ENCODE measurements around the gene ANXA11. TPM values are rescaled to one million over a fixed set of nuclear protein-coding genes. Genes with fewer than 3 reads are reported as not detected.
"Not testable (repeated sequence)": the region's sequence is repeated elsewhere in the genome, so short reads cannot be mapped to it uniquely, and the experiment has no call there.

Gene ANXA11
- total and polyA plus RNA-seq, 8 donors = 91.4 to 293 (median 161) TPM

DNA sequence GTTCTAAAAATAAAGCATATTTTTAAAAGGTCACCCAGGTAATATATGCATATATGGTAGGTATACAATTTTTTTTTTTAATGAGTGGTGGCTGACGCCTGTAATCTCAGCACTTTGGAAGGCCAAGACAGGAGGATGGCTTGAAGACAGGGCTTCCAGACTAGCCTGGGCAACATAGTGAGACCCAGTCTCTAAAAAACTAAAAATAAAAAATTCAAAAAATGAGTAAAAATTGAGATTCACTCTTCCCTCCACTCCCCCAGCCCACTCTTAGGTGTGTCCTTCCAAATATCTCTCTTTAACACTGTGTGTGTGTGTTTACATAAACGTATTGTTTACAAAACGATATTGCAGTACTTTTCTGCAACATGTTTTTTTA is 929 bp upstream of the ANXA11 start:
- TF ChIP-seq POLR2A (IDR thresholded peaks at IDR 0.05) = no peak
- TF ChIP-seq, protein P1, sequence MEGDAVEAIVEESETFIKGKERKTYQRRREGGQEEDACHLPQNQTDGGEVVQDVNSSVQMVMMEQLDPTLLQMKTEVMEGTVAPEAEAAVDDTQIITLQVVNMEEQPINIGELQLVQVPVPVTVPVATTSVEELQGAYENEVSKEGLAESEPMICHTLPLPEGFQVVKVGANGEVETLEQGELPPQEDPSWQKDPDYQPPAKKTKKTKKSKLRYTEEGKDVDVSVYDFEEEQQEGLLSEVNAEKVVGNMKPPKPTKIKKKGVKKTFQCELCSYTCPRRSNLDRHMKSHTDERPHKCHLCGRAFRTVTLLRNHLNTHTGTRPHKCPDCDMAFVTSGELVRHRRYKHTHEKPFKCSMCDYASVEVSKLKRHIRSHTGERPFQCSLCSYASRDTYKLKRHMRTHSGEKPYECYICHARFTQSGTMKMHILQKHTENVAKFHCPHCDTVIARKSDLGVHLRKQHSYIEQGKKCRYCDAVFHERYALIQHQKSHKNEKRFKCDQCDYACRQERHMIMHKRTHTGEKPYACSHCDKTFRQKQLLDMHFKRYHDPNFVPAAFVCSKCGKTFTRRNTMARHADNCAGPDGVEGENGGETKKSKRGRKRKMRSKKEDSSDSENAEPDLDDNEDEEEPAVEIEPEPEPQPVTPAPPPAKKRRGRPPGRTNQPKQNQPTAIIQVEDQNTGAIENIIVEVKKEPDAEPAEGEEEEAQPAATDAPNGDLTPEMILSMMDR (IDR thresholded peaks at IDR 0.05) = no peak
- no peak for TF ChIP-seq POLR2AphosphoS5 (IDR thresholded peaks at IDR 0.05)
- TF ChIP-seq EP300 (IDR thresholded peaks at IDR 0.05) = no peak
- H3K27ac ChIP-seq = peak overlapping the region; percentile 62 to 100 (median 99)
- no peaks in the 10 kb centered on the region for H3K9me3 ChIP-seq
- 50 to 67% (median 60%) methylated on average over 3 of the region's 3 CpGs for WGBS, 5 donors
- H3K4me1 ChIP-seq = peaks cover 54 to 77% (median 60%) of the 10 kb centered on the region in 4 donors
- H3K27me3 ChIP-seq = no peaks in the 10 kb centered on the region
- H3K4me3 ChIP-seq = peak overlapping the region in 2 of 4 donors; percentile 76 to 81
- peaks cover 0 to 3% (median 0%) of the 10 kb centered on the region in 4 donors for H3K36me3 ChIP-seq
- intact Hi-C loops (cut with DNase I; ENCODE audit: low total_unique reads) = loop anchor here (5.0 kb wide), 1 partner anchor 49 kb away; no protein-coding TSS in a partner anchor
- no peak for DNase-seq

DNA sequence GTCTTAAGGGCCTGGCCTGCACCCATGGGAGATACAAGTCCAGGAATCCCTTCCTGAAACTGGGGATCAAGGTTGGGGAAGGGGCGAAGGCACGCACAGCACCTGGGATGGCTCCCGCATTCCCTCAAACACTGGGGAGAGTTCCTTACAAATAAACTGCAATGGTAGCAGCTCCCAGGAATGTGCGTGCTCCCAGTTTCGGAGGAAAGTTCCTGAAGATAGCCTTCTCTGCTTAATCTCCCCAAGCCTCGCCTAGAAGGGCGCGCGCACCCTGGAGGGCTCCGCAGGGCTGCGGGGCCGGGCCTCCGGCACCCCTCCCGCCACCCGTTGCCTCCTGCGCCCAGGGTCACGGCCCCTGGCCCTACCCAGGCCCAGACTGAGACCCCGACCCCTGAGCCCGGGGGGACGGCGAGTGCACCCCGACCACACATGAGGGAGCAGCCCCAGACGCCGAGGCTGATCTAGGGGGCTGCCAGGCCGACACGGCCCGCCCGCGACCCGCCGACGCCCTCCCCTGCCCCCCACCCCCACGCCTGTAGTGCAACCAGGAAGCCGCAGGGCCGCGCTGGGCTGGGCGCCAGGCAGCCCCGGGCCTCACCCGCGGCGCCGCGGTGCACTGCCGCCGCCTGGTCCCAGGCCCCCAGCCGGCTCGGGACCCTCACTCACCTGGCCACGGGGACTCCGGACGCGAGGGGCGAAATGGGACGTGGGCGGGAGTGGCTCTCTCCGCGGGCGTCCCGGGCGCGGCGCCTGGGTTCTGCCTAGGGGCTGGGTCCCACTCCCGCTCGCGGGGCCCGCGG is 460 bp downstream of the ANXA11 start:
- Histone ChIP-seq H3K36me3 (peaks cover 0 to 7% (median 0%) of the 10 kb centered on the region in 4 donors), H3K4me1 (peaks cover 68 to 90% (median 74%) of the 10 kb centered on the region in 4 donors), H3K9me3 (no peaks in the 10 kb centered on the region), H3K27me3 (no peaks in the 10 kb centered on the region), H3K4me3 (peak overlapping the region; percentile 76 to 97 (median 81)), H3K27ac (peak overlapping the region; percentile 99 to 100 (median 99))
- TF ChIP-seq POLR2AphosphoS5 (IDR thresholded peaks at IDR 0.05) = no peak
- no peak for TF ChIP-seq EP300 (IDR thresholded peaks at IDR 0.05)
- DNase-seq = peak; percentile 48 to 85
- 0 to 2% (median 1%) methylated on average over 23 to 66 of the region's 66 CpGs for WGBS, 5 donors
- intact Hi-C loops (cut with DNase I; ENCODE audit: low total_unique reads) = loop anchor here (5.0 kb wide), 1 partner anchor 48 kb away; no protein-coding TSS in a partner anchor

DNA sequence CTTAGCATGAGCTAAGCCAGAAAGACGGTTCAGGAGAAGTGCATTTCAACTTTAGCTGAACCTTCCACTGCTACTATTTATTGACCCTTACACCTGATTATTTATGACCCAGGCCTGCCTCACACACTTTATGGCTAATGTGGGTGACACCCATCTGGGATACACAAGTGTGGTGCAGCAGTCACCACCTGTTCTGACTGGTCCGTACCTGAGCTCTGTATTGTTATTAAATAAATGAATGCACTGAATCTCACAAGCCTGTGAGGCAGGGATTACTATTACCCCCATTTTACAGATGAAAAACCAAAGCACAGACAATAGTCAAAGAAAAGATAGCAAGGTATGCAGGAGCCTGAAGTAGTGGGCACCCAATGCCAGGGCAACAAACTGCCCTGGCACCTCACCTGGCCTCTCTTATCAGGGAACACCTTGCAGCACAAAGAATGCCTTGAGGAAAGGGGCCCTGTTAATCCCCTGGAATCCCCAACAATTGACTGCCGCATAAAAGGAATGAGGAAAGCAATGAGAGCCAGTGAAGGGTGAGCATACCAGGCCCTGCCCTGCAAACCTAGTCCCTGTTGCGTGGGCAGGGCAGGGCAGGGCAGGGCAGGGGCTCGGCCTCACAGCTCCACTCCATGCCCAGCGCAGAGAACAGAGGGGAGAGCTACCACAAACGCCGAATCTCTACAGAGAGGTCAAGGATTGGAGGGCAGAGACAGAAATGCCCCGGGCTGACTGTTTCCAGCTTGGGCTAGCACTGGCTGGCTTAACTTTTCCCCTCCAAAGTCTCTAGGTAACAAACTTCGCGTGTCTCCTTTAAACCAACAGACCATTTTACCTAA is 1.3 kb downstream of the ANXA11 start:
- Histone ChIP-seq H3K27ac (peak overlapping the region; percentile 99 to 100 (median 99)), H3K9me3 (no peaks in the 10 kb centered on the region), H3K36me3 (peaks cover 0 to 7% (median 0%) of the 10 kb centered on the region in 4 donors), H3K4me3 (peak overlapping the region; percentile 76 to 97 (median 81)), H3K4me1 (peaks cover 76 to 90% (median 82%) of the 10 kb centered on the region in 4 donors), H3K27me3 (no peaks in the 10 kb centered on the region)
- WGBS, 5 donors = 5 to 16% (median 8%) methylated on average over 9 to 11 of the region's 11 CpGs
- intact Hi-C loops (cut with DNase I; ENCODE audit: low total_unique reads) = no loop called here
- TF ChIP-seq, protein P1 (IDR thresholded peaks at IDR 0.05) = no peak
- TF ChIP-seq POLR2A (IDR thresholded peaks at IDR 0.05) (peak in 2 of 4 donors; percentile 31 to 65), POLR2AphosphoS5 (IDR thresholded peaks at IDR 0.05) (peak in 2 of 3 donors; percentile 87 to 96), EP300 (IDR thresholded peaks at IDR 0.05) (no peak)
- peak; percentile 81 to 86 for DNase-seq

DNA sequence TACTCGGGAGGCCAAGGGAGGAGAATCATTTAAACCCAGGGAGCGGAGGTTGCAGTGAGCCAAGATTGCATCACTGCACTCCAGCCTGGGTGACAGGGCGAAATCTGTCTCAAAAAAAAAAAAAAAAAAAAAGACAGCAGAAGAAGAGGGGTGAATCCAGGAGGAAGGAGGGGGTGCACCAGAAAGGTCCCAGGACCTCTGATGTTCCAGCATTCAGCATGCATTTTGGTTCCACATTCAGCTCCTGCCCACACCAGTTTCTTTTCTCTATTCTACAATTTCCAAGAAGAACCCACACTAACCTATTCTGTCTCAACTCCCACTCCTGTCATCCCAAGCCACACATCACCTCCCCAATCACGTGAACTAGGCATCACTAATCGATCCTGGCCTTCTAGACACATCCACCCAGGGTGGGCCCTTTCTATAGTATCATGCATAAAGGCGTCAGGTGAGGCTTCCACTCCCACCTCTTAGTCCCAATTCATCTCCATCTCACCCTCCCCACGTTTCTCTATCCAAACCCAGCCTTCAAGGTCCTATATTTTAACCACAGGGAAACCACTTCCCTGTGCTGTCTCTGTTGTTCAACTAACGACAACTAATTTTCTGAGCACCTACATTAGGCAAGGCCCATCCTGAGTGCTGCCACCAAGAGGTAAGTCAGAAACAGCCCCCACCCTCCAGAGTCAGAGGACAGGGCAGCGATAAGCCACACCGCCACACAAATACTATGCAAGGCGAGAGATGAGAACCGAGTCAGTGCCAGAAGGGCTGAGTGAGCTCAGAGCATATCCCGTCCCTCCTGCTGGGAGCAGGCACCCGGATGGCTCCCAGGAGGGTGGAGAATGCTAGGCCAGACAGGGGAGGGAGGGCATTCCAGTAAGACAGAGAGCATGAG is 2.2 kb downstream of the ANXA11 start:
- intact Hi-C loops (cut with DNase I; ENCODE audit: low total_unique reads) = no loop called here
- Histone ChIP-seq H3K4me1 (peaks cover 81 to 90% (median 86%) of the 10 kb centered on the region in 4 donors), H3K4me3 (peak overlapping the region; percentile 76 to 97 (median 81)), H3K27ac (peak overlapping the region; percentile 99 to 100 (median 99)), H3K27me3 (no peaks in the 10 kb centered on the region), H3K9me3 (no peaks in the 10 kb centered on the region), H3K36me3 (peaks cover 0 to 7% (median 0%) of the 10 kb centered on the region in 4 donors)
- peak; percentile 73 to 88 for DNase-seq
- WGBS, 5 donors = 24 to 28% (median 27%) methylated on average over 14 of the region's 14 CpGs
- TF ChIP-seq, protein P1 (IDR thresholded peaks at IDR 0.05) = peak in 2 of 7 experiments; percentile 16 to 21
- TF ChIP-seq EP300 (IDR thresholded peaks at IDR 0.05) (no peak), POLR2AphosphoS5 (IDR thresholded peaks at IDR 0.05) (peak; percentile 48 to 92 (median 91)), POLR2A (IDR thresholded peaks at IDR 0.05) (no peak)

DNA sequence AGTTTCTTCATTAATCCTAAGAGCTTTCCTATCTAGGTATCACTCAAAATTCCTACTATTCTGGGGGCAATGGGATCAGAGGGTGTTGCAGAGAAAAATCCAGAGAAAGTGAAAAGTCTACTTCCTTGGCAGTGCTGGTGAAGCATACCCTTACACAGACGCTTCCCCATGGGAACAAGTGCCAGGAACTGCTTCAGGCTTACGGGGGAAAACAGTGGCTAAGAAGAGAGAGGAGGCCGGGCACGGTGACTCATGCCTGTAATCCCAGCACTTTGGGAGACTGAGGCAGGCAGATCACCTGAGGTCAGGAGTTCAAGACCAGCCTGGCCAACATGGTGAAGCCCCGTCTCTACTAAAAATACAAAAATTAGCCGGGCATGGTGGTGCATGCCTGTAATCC is 2.8 kb downstream of the ANXA11 start:
- H3K4me1 ChIP-seq = peaks cover 82 to 90% (median 87%) of the 10 kb centered on the region in 4 donors
- H3K27ac ChIP-seq = peak overlapping the region; percentile 99 to 100 (median 99)
- H3K27me3 ChIP-seq; H3K9me3 ChIP-seq; intact Hi-C loops (cut with DNase I; ENCODE audit: low total_unique reads); DNase-seq; H3K36me3 ChIP-seq: not testable (repeated sequence)
- peak overlapping the region in 2 of 4 donors; percentile 76 to 81 for H3K4me3 ChIP-seq
- 28 to 46% (median 37%) methylated on average over 6 of the region's 6 CpGs for WGBS, 5 donors

All from stomach (tissue), 9 donors.